ENCODE measurements around the gene ZSCAN5B.

DNA sequence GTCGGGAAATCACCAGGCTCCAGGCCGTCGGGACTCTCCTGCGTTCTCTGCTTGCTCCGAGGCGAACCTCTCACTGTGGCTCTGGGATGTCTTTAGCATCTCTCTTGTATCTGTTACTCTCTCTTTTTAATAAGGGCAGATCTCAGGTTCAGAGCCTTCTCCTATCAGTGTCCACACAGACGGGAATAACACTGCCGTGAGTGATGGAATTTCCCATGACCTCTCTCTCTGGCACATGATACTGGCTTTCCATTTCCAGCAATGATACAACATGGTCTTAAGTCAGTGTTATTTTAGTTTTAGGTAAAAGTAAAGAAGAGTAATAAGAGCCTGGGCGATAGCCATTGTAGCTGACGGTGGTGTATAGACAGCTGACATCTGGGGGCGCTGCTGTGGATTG, 47.2 kb downstream of the ZSCAN5B start:
- TF ChIP-seq, protein P1, sequence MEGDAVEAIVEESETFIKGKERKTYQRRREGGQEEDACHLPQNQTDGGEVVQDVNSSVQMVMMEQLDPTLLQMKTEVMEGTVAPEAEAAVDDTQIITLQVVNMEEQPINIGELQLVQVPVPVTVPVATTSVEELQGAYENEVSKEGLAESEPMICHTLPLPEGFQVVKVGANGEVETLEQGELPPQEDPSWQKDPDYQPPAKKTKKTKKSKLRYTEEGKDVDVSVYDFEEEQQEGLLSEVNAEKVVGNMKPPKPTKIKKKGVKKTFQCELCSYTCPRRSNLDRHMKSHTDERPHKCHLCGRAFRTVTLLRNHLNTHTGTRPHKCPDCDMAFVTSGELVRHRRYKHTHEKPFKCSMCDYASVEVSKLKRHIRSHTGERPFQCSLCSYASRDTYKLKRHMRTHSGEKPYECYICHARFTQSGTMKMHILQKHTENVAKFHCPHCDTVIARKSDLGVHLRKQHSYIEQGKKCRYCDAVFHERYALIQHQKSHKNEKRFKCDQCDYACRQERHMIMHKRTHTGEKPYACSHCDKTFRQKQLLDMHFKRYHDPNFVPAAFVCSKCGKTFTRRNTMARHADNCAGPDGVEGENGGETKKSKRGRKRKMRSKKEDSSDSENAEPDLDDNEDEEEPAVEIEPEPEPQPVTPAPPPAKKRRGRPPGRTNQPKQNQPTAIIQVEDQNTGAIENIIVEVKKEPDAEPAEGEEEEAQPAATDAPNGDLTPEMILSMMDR (conservative IDR thresholded peaks at IDR 0.05 in 1 of 2, IDR thresholded peaks at IDR 0.05 in 1 of 2; ENCODE audit: low read depth in 1 of 2, low read length in 2 of 2): no peak
- no peak for TF ChIP-seq EZH2 (IDR thresholded peaks at IDR 0.05; ENCODE audit: low read length, missing control alignments)
